WTC11 (cell line): Measurements from ENCODE around the gene TMED5. TPM values are rescaled to one million over a fixed set of nuclear protein-coding genes. Genes with fewer than 3 reads are reported as not detected.

Source experiments
- ATAC-seq: fragments of 200-7000 bp; cut with Tn5 transposase; 2 replicates; pipeline ENCODE4 v1.10.0; 2021; ENCODE audit warnings: mild to moderate bottlenecking, moderate library complexity
- CTCF ChIA-PET: fragments of 300-600 bp; sonication (Branson Sonifier 250); formaldehyde crosslinking; loops from one replicate; lab custom pipeline; 2021; ENCODE audit warnings: antibody characterized with exemption; lab: Charles Lee
- POLR2A ChIA-PET: fragments of 350-600 bp; sonication (Branson Sonifier 250); formaldehyde crosslinking; loops from one replicate; lab custom pipeline; 2021; ENCODE audit warnings: antibody characterized with exemption; lab: Charles Lee
- DNase-seq: peaks from one replicate; pipeline ENCODE4 v3.0.0; 2021; ENCODE audit warnings: low spot score
- H3K27ac Mint-ChIP-seq: 2 replicates; pipeline ENCODE4 v1.8.0; 2021; ENCODE audit warnings: mixed read lengths
- H3K27me3 Mint-ChIP-seq: 2 replicates; pipeline ENCODE4 v1.8.0; 2021; ENCODE audit warnings: low read depth, mild to moderate bottlenecking, moderate library complexity, mixed read lengths
- H3K36me3 Mint-ChIP-seq: 2 replicates; pipeline ENCODE4 v1.8.0; 2021; ENCODE audit warnings: mixed read lengths
- H3K4me1 Mint-ChIP-seq: 2 replicates; pipeline ENCODE4 v1.8.0; 2022; ENCODE audit warnings: mixed read lengths
- H3K4me3 Mint-ChIP-seq: 2 replicates; pipeline ENCODE4 v1.8.0; 2021; ENCODE audit warnings: mild to moderate bottlenecking, moderate library complexity, mixed read lengths
- H3K9me3 Mint-ChIP-seq: 2 replicates; pipeline ENCODE4 v1.8.0; 2021; ENCODE audit warnings: mixed read lengths
- ARID4B ChIP-seq: sonication (generic); formaldehyde crosslinking; IDR thresholded peaks from 2 replicates; pipeline ENCODE4 v1.8.0; 2023; ENCODE audit warnings: missing genetic modification reagents, mild to moderate bottlenecking, borderline replicate concordance
- ELF4 ChIP-seq: sonication (generic); formaldehyde crosslinking; IDR thresholded peaks from 2 replicates; pipeline ENCODE4 v1.8.1; 2022; ENCODE audit warnings: low read depth, mild to moderate bottlenecking, moderate library complexity, missing genetic modification reagents
- EMX1 ChIP-seq: fragments of 250-450 bp; sonication (Bioruptor Pico); IDR thresholded peaks from 2 replicates; pipeline ENCODE4 v1.8.0; 2021; ENCODE audit warnings: mild to moderate bottlenecking
- ERG ChIP-seq: fragments of 250-450 bp; sonication (Bioruptor Pico); IDR thresholded peaks from 2 replicates; pipeline ENCODE4 v1.8.0; 2021; ENCODE audit warnings: mild to moderate bottlenecking
- ESRRA ChIP-seq: sonication (generic); formaldehyde crosslinking; IDR thresholded peaks from 2 replicates; pipeline ENCODE4 v1.8.1; 2022; ENCODE audit warnings: mild to moderate bottlenecking, missing genetic modification reagents, borderline replicate concordance
- FOXP1 ChIP-seq: sonication (generic); formaldehyde crosslinking; IDR thresholded peaks from 2 replicates; pipeline ENCODE4 v1.8.0; 2022; ENCODE audit warnings: missing genetic modification reagents, mild to moderate bottlenecking, moderate library complexity, borderline replicate concordance
- HMGA2 ChIP-seq: fragments of 250-450 bp; sonication (Bioruptor Pico); IDR thresholded peaks from 2 replicates; pipeline ENCODE4 v1.4.0; 2021; ENCODE audit warnings: mild to moderate bottlenecking, moderate library complexity
- MLX ChIP-seq: sonication (generic); formaldehyde crosslinking; IDR thresholded peaks from 2 replicates; pipeline ENCODE4 v1.8.1; 2023; ENCODE audit warnings: mild to moderate bottlenecking, missing genetic modification reagents, moderate library complexity
- NFYB ChIP-seq: sonication (generic); formaldehyde crosslinking; conservative IDR thresholded peaks from 2 replicates; pipeline ENCODE4 v1.8.0; 2022; ENCODE audit warnings: low read depth, missing genetic modification reagents
- NR2C2 ChIP-seq: sonication (generic); formaldehyde crosslinking; IDR thresholded peaks from 2 replicates; pipeline ENCODE4 v1.8.0; 2022; ENCODE audit warnings: mild to moderate bottlenecking, missing genetic modification reagents
- PRDM15 ChIP-seq: sonication (generic); formaldehyde crosslinking; IDR thresholded peaks from 2 replicates; pipeline ENCODE4 v1.8.0; 2022; ENCODE audit warnings: missing genetic modification reagents
- RELA ChIP-seq: sonication (generic); formaldehyde crosslinking; IDR thresholded peaks from 2 replicates; pipeline ENCODE4 v1.8.1; 2022; ENCODE audit warnings: missing genetic modification reagents, mild to moderate bottlenecking, borderline replicate concordance
- TEAD4 ChIP-seq: sonication (generic); formaldehyde crosslinking; IDR thresholded peaks from 2 replicates; pipeline ENCODE4 v1.8.0; 2022; ENCODE audit warnings: mild to moderate bottlenecking, missing genetic modification reagents
- USF1 ChIP-seq: sonication (generic); formaldehyde crosslinking; IDR thresholded peaks from 2 replicates; pipeline ENCODE4 v1.8.0; 2022; ENCODE audit warnings: mild to moderate bottlenecking, missing genetic modification reagents
- ZBTB43 ChIP-seq: sonication (generic); formaldehyde crosslinking; IDR thresholded peaks from 2 replicates; pipeline ENCODE4 v1.8.1; 2023; ENCODE audit warnings: mild to moderate bottlenecking, missing genetic modification reagents
- ZMAT4 ChIP-seq: fragments of 250-450 bp; sonication (Bioruptor Pico); IDR thresholded peaks from 2 replicates; pipeline ENCODE4 v1.9.0; 2021; ENCODE audit warnings: mild to moderate bottlenecking
- ZNF121 ChIP-seq: sonication (generic); formaldehyde crosslinking; IDR thresholded peaks from 2 replicates; pipeline ENCODE4 v1.8.0; 2023; ENCODE audit warnings: missing genetic modification reagents
- ZNF219 ChIP-seq: sonication (generic); formaldehyde crosslinking; IDR thresholded peaks from 2 replicates; pipeline ENCODE4 v1.8.0; 2023; ENCODE audit warnings: missing genetic modification reagents, mild to moderate bottlenecking, borderline replicate concordance
- ZNF317 ChIP-seq: sonication (generic); formaldehyde crosslinking; IDR thresholded peaks from 2 replicates; pipeline ENCODE4 v1.8.1; 2023; ENCODE audit warnings: low read depth, mild to moderate bottlenecking, moderate library complexity, missing genetic modification reagents, borderline replicate concordance
- ZNF396 ChIP-seq: fragments of 250-450 bp; sonication (Bioruptor Pico); IDR thresholded peaks from 2 replicates; pipeline ENCODE4 v1.8.0; 2021; ENCODE audit warnings: mild to moderate bottlenecking, moderate library complexity, borderline replicate concordance
- total RNA-seq: library from RNA; stranded (reverse); gene quantifications from 3 replicates; pipeline ENCODE4 v1.2.3, GENCODE V29; 2021

Gene TMED5
- total RNA-seq, 1 experiment from 2014 or later, result 28.5 TPM

GRCh38 chr1:93114391-93114790 lies 65.8 kb downstream of the TMED5 start:
- POLR2A ChIA-PET, result interaction anchor here (0.7 kb wide), 1 partner anchor 152 kb away, joined by 3 read pairs; no protein-coding TSS in a partner anchor
- H3K4me1 Mint-ChIP-seq, result peaks cover 29% of the 10 kb centered on the region
- ATAC-seq (no peak), DNase-seq (no peak)
- no peaks in the 10 kb centered on the region for H3K9me3 Mint-ChIP-seq
- TF ChIP-seq NFYB (no peak), NR2C2 (CRISPR knock-in tag) (no peak), FOXP1 (no peak), ERG (CRISPR knock-in tag) (no peak), ELF4 (CRISPR knock-in tag) (no peak), TEAD4 (CRISPR knock-in tag) (no peak), USF1 (CRISPR knock-in tag) (no peak), HMGA2 (CRISPR knock-in tag) (no peak), PRDM15 (CRISPR knock-in tag) (no peak), EMX1 (CRISPR knock-in tag) (no peak), ESRRA (no peak), ARID4B (CRISPR knock-in tag) (no peak)
- no peak overlapping the region for H3K27ac Mint-ChIP-seq
- CTCF ChIA-PET, result no interaction called here
- no peak overlapping the region for H3K4me3 Mint-ChIP-seq
- H3K27me3 Mint-ChIP-seq, result no peaks in the 10 kb centered on the region
- H3K36me3 Mint-ChIP-seq, result peaks cover 45% of the 10 kb centered on the region

- H3K4me1 Mint-ChIP-seq, result peaks cover 36% of the 10 kb centered on the region
- POLR2A ChIA-PET, result interaction anchor here (0.6 kb wide), 1 partner anchor 28 kb away, joined by 5 read pairs; no protein-coding TSS in a partner anchor
- peak overlapping the region; percentile 87 for H3K27ac Mint-ChIP-seq
- H3K9me3 Mint-ChIP-seq, result no peaks in the 10 kb centered on the region
- DNase-seq (no peak), ATAC-seq (no peak)
- no peaks in the 10 kb centered on the region for H3K27me3 Mint-ChIP-seq
- H3K36me3 Mint-ChIP-seq, result peaks cover 41% of the 10 kb centered on the region
- TF ChIP-seq MLX (CRISPR knock-in tag) (no peak), HMGA2 (CRISPR knock-in tag) (no peak), ZNF396 (CRISPR knock-in tag) (no peak), ERG (CRISPR knock-in tag) (no peak), ZNF219 (no peak), ZNF121 (no peak), ZMAT4 (CRISPR knock-in tag) (no peak), ELF4 (CRISPR knock-in tag) (no peak), RELA (CRISPR knock-in tag) (no peak), ZBTB43 (no peak), ZNF317 (CRISPR knock-in tag) (no peak)
- CTCF ChIA-PET, result no interaction called here
- no peak overlapping the region for H3K4me3 Mint-ChIP-seq
These were observed 67.1 kb downstream of the TMED5 start for GRCh38 chr1:93113127-93113526.
